Measurements from ENCODE around the gene LEPROT.
"Not testable (repeated sequence)": the region's sequence is repeated elsewhere in the genome, so short reads cannot be mapped to it uniquely, and the experiment has no call there.

Gene LEPROT, protein sequence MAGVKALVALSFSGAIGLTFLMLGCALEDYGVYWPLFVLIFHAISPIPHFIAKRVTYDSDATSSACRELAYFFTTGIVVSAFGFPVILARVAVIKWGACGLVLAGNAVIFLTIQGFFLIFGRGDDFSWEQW

DNA sequence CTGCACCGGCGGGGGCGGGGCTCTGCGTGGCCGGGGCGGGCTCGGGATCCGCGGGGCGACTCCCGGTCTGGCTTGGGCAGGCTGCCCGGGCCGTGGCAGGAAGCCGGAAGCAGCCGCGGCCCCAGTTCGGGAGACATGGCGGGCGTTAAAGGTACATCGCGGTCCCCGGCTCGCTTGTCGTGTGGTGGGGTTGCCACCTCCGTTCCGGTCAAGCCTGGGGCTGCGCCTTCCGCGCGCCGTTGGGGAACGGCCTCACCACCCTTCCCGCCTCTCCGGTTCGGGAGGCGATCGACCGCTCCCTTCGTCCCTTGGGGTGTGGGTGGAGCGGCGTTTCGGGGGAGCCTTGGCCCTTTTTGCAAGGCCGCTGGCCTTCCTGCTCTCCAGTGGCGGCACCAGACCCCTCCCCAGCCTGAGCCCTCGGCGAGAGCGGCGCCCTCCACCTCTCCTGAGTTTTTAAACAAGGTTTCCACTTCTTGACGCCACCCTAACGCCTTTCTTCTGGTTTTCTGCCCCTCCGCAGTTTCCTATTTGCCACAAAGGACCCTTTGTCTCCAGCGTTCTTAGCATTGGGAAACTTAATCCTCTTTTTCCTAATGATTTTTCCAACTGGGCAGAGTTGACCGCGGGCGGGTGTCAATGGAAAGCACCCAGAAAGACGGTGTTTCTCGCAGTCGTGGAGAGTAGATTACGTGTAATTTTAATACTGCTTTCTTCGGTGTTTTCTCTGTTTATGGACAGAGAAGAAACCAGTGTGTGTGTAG is at the start of gene LEPROT, which contains the start of gene LEPR:
Gene LEPROT, plus strand, starts transcription at position 79 of the 761 bp plus-strand sequence. Its CDS starts 57 bp downstream, at position 136.
Gene LEPR, plus strand, starts transcription at position 79 of the 761 bp plus-strand sequence. CDS start 144,898 bp downstream, outside the sequence.
- DNase-seq: no peak

DNA sequence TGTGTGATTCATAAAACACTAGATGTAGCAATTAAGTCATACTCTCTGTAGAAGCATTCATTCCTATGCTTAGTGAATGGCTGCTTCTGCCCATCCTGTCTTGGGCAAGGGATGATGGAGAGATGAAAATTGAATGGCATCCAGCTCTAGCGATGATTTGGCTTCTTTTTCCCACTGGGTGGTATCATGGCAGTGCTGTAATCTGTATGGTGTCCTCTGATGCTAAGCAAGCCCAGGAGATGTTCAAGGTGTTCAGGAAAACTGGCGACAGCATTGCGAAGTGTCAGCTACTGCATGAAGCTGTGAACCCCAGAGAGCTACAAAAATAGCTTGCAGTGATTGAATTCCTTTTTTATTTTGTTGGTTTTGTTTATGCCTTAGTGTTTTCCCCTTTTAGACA is 48.9 kb upstream of the LEPROT start:
- DNase-seq: no peak

DNA sequence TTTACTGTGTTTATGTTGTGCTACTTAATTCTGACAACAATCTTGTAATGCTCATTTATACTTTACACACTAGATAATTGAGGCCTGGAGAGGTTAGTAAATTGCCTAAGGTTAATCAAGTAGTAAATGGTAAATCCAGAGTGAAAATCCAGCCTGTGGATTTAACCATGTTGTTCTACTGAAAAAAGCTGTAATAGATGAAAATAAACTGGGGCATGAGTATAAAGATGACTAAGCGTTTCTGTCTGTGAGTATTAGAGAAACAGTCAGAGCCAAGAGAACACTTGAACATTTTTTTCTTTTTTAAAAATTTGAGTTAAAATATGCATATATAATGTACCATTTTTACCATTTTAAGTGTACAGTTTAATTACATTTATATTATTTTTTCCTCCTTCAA is 47.9 kb upstream of the LEPROT start:
- no peak for DNase-seq

DNA sequence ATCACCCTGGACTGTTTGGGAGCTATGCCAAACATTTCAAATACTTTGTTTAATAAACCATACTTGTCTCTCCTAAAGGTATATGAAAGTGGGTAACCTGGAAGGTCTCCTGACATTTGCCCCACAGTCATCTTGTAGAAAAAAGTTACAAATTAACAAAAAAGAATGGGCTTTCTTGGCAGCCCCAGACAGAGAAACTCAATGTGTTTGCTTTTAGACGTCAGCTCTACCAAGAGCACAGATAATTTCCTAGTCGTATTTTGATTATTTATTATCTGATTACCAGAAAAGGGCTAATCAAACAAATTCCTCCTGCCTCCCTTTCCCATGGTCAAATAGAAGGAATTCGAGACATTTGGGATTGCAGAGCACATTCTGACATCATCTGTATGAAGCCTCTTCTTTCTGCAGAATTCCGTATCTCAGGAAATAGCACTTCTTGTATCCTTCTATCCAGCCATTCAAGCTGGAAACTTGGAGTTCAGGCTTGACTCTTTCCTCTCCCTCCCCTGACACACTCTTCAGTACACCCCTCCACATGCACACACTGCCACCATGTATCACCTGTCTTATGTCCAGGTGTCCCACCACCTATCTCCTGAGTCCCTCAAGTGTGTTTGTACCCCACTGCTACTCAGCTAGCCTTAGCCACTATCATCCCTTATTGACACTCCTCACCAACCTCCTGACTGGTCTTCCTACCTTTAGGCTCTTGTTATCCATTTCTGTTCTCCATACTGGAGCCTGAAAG is 42.8 kb upstream of the LEPROT start:
- DNase-seq: no peak

DNA sequence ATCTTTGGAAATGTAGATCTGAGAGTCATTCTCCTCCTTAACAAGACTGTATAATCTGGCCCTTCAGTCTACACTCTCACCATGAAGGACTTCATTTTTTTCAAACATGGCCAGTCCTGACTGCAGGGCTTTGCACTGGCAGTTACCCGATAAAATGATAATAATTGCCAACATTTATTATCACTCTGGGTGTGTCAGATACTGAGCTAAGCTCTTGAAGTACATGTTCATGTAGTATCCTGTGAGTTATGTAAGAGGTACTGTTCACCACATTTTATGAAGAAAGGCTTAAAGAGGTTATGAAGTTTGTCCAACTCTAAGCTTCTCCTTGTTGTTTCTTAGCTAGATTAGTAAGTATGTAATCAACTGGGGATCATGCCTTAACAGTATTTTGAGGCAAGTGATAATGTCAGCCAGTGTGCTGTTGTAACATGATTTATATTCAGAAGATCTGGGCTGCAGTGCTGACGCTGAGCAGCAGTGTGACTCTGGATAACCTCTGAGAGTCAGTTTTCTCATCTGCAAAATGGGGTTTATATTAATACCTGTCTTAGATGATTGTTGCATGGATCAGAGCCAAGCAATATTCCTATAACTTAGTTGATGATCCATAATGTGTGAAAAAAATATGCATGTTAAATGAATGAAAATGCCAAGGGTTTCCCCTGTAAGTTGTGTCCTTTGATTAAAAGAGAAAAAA is 42.1 kb upstream of the LEPROT start:
- DNase-seq: no peak

DNA sequence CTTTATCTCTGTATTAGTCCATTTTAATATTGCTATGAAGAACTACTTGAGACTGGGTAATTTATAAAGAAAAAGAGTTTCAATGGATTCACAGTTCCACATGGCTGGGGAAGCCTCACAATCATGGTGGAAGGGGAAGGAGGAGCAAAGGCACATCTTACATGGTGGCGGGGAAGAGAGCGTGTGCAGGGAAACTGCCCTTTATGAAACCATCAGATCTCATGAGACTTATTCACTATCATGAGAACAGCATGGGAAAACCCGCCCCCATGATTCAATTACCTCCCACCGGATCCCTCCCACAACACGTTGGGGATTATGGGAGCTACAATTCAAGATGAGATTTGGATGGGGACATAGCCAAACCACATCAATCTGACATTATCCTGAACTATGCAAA is 36.0 kb upstream of the LEPROT start:
- DNase-seq: not testable (repeated sequence)

DNA sequence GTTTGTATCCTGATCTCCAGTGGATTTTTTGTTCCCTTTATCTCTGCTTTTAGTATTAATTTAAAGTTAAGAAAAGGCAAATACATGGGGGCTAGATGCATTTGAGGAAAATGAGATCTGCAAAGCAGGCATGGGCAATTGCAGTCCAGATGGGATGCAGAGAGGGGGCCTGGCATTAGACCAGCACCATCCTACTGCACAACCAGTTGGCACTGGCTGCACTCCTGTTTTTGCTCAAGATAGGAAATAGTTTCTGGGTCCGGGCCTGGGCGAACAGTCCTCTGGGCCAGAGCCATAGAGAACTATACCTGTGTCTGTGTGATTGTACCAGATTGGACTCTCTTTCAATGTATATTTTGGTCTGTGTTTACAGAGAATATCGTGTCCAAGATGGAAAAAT is 34.0 kb upstream of the LEPROT start:
- DNase-seq: no peak

DNA sequence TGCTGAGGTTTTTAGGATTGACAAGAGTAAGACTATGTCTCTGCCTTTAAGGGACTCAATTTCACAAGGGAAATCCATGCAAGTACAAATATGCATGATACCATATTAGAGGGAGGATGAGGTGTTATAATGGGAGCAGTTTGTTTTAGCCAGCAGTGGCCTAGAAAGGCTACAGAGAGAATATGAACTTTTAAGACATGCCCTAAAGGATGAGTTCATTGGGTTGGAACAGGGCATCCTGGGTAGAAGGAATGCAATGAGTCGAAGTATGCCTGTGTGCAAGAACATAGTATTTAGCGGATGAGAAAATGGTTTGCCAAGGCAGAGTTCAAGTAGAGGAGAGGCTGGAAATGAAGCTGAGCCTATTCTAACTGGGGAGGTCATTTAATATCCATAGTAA is 32.6 kb upstream of the LEPROT start:
- no peak for DNase-seq

DNA sequence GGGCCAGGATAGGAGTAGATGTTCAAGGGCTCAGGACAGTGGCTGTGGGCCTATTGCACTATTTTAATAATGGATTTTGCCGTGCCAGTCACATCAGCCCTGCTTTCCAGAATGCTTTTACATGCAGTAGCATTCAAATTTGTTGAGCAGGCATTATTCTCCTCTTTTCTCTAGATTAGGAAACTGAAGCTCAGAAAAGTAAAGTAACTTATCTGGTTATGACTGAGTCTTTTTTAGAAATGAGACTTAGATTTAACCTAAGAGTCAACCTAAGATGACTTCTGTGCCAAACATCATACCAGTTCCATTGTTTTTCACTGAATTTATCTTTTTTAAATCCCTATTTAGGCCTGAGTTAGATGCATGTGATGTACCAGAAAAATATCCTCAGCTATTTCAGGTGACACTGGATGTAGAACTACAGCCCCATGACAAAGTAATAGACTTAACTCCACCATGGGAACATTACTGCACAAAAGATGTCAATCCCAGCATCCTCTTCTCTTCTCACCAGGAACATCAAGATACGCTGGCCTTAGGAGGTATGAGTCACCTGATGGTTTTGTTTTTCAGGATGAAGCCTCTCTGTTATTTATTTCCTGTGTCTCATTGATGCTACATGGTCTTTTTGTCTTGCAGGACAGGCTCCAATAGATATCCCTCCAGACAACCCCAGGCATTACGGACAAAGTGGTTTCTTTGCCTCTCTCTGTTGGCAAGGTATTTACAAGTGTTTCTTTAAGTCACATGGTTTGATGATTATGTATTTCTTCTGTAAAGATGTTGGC is 31.4 kb upstream of the LEPROT start:
- DNase-seq: no peak

DNA sequence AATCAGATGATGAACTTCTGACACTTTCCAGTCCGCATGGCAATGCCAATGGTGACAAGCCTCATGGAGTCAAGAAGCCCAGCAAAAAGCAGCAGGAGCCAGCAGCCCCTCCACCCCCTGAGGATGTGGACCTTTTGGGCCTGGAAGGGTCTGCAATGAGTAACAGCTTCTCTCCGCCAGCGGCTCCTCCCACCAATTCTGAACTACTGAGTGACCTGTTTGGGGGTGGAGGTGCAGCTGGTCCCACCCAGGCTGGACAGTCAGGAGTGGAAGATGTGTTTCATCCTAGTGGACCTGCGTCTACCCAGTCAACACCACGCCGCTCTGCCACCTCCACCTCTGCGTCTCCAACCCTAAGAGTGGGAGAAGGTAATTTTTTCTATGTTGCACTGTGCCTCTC is 28.0 kb upstream of the LEPROT start:
- DNase-seq: no peak

DNA sequence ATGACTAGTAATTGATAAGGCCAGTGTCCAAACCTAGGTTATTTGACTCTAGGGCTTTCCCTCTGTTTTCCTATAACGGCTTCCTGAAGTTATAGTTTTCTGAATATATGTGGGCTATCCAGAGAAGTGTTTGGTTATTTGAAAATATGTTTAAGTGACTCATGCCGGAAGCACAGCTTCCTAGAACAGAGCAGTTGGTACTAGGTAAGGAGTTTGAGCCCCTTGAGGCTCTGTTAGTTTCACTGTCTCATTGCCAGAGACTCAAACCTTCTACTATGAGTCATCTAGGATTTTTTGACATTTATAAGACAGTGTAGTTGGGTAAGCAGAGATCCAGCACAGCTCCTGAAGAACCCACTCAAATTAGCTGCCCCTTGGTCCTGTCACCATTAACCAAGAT is 27.1 kb upstream of the LEPROT start:
- DNase-seq: peak; percentile 21

DNA sequence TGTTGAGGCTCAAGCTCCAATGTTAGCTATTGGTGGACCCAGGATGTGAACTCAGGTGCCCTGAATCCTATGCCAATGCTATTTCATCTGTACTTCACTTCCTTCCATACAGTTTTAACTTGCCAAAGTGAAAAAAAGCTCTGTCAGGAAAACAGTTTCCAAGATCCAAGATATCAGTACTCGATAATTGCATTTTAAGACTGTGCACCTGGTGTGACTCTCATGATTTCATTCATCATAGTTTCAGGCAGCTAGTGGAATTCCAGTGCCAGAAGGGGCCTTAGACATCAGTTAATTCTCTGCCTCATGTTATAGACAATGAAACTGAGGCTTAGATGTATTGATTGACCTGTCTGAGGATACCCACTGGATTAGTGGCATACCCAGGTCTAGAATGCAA is 26.5 kb upstream of the LEPROT start:
- no peak for DNase-seq

DNA sequence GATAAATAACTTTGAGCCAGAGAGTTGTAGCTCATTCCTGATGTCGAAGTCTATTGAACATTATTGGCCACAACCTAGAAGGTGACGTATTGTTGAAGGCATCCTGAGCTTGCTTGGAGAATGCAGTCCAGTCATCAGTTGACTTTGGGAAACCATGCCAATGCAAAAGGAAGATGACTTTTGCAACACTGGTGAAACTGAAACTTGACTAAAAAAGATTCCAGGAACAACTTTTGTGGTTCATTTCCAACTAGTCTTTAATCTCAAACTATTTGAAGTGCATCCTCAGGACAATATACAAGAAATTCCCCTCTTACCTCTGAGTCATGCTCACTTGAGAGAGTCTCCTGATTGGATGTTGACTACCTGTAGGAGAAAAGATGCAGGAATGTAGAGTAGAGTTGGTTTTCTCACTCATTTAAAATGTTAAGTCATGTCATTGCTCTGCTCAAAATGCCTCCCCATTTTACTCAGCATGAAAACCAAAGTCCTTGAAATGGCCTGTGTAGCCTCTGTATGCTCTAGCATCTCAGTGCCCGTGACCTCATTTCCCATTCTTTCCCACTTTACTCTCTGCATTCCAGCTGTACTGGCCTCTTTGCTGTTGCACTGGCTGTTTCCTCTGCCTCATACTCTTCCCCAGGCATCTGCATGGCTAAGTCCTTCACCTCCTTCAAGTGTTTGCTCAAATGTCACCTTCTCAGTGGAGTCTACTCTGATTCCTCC is 24.4 kb upstream of the LEPROT start:
- DNase-seq: no peak

DNA sequence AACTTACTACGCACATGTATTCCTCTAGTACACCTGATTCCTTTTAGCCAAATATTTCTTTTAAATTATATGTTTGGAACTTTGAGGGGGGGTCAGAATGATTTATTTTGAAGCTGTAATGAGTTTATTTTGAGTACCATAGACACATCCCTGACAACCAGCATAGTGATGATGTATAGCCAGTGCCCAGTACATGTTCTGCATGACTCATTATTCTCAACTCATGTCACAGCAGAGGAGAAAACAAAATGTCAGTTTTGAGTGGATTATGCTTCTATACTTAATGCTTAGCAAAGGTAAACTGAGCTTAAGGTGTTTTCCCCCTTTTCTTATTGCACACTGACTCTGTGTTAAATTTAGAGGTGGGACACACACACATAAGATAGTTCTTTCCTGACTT is 22.4 kb upstream of the LEPROT start:
- DNase-seq: no peak

DNA sequence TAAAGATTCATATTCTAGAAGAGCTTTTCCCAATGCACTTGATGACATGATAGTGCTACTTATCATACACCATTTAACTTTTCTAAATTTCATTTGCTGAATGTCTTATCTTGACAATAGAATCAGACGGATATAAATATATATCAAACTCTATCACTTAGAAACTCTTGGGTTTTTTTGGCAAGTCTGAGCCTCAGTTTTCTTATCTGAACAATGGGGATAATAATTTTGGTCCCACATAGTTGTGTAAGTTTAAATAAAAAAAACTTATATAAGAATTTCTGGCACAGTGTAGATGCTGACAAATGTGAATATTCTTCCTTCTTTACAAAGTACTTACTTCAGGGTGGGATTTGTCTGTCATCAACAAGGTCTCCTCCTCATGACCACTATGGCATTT is 21.5 kb upstream of the LEPROT start:
- no peak for DNase-seq

DNA sequence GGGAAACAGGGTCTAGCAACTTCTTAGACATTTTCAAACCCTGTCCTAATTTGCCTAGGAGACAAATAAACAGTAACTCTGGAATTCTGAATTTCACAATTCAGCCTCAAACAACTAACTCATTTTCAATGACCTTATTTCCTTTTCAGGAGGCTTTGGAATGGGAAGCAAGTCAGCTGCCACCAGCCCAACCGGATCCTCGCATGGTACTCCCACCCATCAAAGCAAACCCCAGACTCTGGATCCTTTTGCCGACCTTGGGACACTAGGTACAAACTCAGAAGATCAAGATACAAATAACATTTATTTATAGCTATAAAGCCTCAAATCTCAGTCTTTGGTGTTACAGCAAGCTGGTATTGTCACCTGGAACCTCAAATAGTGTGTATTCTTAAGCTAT is 18.9 kb upstream of the LEPROT start:
- no peak for DNase-seq

DNA sequence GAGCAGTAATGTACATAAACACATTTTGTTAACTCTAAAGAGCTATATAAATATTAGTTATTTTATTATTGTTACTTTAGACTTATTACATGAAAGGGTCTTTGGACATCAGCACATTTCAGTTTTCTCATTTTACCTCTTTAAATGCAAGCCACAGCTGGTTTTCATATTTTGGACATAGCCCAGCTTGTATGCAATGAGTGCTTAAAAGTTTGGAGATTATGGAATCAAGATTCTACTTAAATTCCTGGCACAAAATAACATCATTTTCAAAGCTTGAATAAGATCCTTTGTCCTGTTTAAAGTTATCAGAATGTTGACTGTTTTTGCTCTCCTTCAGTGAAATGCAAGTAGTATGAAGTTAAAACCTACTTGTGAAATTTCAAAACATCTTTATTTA is 15.5 kb upstream of the LEPROT start:
- DNase-seq: no peak

DNA sequence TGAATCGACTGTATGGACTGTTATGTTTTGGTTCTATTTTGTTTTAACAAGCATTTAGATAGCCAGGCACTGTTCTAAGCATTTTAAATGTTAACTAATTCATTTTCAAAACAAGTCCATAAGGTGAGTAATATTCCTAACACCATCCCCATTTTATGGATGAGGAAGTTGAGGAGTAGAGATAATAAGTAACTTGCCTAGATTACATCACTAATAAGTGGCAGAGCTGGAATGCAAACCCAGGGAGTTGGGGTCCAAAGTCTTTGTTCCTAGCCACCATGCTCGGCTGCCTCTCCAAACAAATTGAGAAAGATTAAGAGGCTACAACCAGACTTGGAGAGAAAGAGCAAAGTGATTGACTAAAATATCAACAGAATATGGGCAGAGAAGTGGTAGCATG is 12.6 kb upstream of the LEPROT start:
- DNase-seq: no peak

DNA sequence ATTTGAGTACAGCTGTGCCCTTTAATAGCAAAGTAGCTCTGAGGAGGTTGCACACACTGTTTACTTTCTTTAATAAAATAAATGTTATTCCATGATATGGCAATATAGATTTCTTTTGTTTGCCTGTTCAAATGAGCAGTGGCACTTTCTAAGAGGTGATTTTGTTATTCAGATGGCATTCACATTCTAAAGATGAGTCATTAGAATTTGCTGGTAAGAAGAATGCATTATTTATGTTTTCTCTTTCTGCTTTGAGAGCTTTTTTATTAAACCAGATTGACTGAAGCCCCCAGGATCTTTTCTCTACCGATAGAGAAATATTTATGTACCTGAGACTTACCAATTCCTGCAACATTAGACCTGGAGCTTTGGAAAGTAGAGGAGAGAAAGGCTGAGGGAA is 11.2 kb upstream of the LEPROT start:
- no peak for DNase-seq

DNA sequence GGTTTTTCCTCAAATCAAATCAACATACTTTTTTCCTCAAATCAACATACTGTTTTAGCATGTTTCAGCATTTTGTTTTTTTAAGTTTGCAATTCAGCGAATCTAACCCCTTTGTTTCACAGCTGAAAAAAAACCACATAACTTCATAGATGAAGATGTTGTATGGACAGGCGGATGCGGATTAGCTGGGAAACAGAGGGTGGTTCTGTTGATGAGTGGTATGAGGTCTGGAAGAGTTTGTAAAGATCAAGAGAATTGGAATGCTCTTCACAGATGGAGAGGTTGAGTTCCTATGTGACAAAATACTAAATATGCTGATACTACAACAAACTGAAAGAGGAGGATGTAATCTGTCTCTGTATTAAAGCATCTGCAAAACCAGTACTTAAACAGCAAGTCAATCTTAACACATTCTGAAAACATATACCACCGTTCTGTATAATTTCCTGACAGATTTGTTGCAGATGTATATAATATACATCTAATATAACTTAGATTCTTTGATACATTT is 10.6 kb upstream of the LEPROT start:
- no peak for DNase-seq

DNA sequence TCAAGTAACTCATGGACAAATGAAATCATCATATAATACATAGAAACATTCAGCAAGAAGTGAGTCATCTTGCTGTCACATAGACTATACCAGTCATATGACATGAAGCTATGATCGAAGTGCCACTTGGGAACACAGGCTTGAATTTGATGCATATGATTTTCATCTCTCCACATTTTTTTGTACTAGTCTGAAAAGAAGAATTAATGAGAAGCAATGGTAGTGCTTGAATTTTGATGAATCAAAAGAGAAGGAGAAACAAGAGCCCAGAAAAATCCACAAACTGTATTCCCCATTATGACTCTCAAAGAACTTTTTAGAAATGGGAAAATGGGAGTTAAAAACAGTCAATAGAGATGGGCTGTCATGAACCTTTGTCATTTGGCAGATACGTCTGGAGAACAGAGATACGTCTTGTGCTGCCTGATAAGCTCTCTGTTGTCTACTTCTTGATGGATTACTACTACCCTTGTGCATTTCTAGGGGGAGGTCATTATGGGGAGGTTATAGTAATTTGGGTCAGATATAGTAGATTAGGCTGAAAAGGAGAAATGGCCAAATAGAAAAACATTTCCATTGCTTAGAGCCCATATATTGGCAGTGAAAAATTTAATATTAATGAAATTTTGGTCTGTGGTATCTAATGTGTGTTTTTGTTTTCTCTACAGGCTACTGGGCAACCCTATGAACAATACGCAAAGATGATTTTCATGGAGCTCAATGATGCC is 8.0 kb upstream of the LEPROT start:
- DNase-seq: no peak

Measured in stimulated activated naive CD4-positive, alpha-beta T cell treated with Interleukin-2 at 50 U/mL for 16 hours (primary cell).